Activated effector memory CD4-positive, alpha-beta T cell treated with Interleukin-2 at 50 U/mL for 16 hours (primary cell): ENCODE results near the gene FLNB.
"Not testable (repeated sequence)": the region's sequence is repeated elsewhere in the genome, so short reads cannot be mapped to it uniquely, and the experiment has no call there.

Experiments used
- DNase-seq: peaks from one replicate; pipeline ENCODE4 v3.0.0-alpha.2; 2020

The FLNB gene

GRCh38 chr3:57982561-57983243 is 25.5 kb upstream of the FLNB start:
- no peak for DNase-seq

GRCh38 chr3:57983734-57984518 is 24.3 kb upstream of the FLNB start:
- peak; percentile 26 for DNase-seq

- no peak for DNase-seq
Observed at GRCh38 chr3:57985176-57985983, 22.8 kb upstream of the FLNB start.

GRCh38 chr3:57985984-57986246 is 22.3 kb upstream of the FLNB start:
- DNase-seq, result no peak

- DNase-seq, result no peak
Observed at GRCh38 chr3:57986261-57986660, 22.0 kb upstream of the FLNB start.

GRCh38 chr3:57989198-57989597 is 19.0 kb upstream of the FLNB start:
- not testable (repeated sequence) for DNase-seq

GRCh38 chr3:57989646-57990045 is 18.6 kb upstream of the FLNB start:
- DNase-seq, result no peak

GRCh38 chr3:57992452-57993213 is 15.6 kb upstream of the FLNB start:
- DNase-seq, result no peak

GRCh38 chr3:57998366-57999283 is 9.6 kb upstream of the FLNB start:
- DNase-seq, result no peak

- DNase-seq, result no peak
Observed at GRCh38 chr3:57999417-58000115, 8.7 kb upstream of the FLNB start.

- no peak for DNase-seq
Observed at GRCh38 chr3:58000306-58001085, 7.7 kb upstream of the FLNB start.

GRCh38 chr3:58001086-58001467 is 7.1 kb upstream of the FLNB start:
- DNase-seq, result no peak

GRCh38 chr3:58001979-58002378 is 6.2 kb upstream of the FLNB start:
- DNase-seq, result no peak

- no peak for DNase-seq
Observed at GRCh38 chr3:58003093-58003492, 5.1 kb upstream of the FLNB start.

GRCh38 chr3:58004973-58005372 is 3.2 kb upstream of the FLNB start:
- DNase-seq, result no peak

- no peak for DNase-seq
Observed at GRCh38 chr3:58005669-58006068, 2.6 kb upstream of the FLNB start.

- DNase-seq, result no peak
Observed at GRCh38 chr3:58006661-58007060, 1.6 kb upstream of the FLNB start.

GRCh38 chr3:58009026-58009748 is 965 bp downstream of the FLNB start:
- peak; percentile 18 for DNase-seq

- DNase-seq, result no peak
Observed at GRCh38 chr3:58009749-58010535, 1.7 kb downstream of the FLNB start.
